ENCODE data around the gene PLK5.

- TF ChIP-seq EP300 (IDR thresholded peaks at IDR 0.05) (no peak), CTCF (IDR thresholded peaks at IDR 0.05) (no peak), POLR2A (IDR thresholded peaks at IDR 0.05) (no peak)
These were observed 50.7 kb downstream of the PLK5 start for GRCh38 chr19:1574354-1575136.
